Activated CD4-positive, alpha-beta T cell treated with anti-CD3 and anti-CD28 coated beads, Interleukin-10, Interleukin-2, amounts not matched to agents 100 ng/mL and 50 ng/mL, durations not matched to agents 16 hours and 8 hours (primary cell): ENCODE measurements around the gene OR51A4.
"Not testable (repeated sequence)": the region's sequence is repeated elsewhere in the genome, so short reads cannot be mapped to it uniquely, and the experiment has no call there.

Experiments
- DNase-seq: peaks from one replicate; pipeline ENCODE4 v3.0.0-alpha.2; 2020

OR51A4 gene

GRCh38 chr11:4947505-4947904 is at the start of gene OR51A4:
Gene OR51A4, minus strand, starts transcription at chr11:4947605. Its CDS starts 505 bp downstream, at chr11:4947100.
- DNase-seq = no peak

GRCh38 chr11:4994551-4994950 is 47.1 kb upstream of the OR51A4 start, which contains the start of gene OR51L1:
Gene OR51L1, plus strand, starts transcription at chr11:4994851. Its CDS starts 4,132 bp downstream, at chr11:4998983.
- no peak for DNase-seq

- no peak for DNase-seq
Measured at GRCh38 chr11:4991060-4991459, 43.7 kb upstream of the OR51A4 start.

GRCh38 chr11:4983841-4984240 is 36.4 kb upstream of the OR51A4 start:
- no peak for DNase-seq

GRCh38 chr11:4982678-4983077 is 35.3 kb upstream of the OR51A4 start:
- DNase-seq = no peak

- DNase-seq = no peak
Measured at GRCh38 chr11:4979036-4979435, 31.6 kb upstream of the OR51A4 start.

- no peak for DNase-seq
Measured at GRCh38 chr11:4975436-4975835, 28.0 kb upstream of the OR51A4 start.

GRCh38 chr11:4962816-4963215 is 15.4 kb upstream of the OR51A4 start:
- no peak for DNase-seq

- DNase-seq = peak; percentile 19
Measured at GRCh38 chr11:4960877-4961276, 13.5 kb upstream of the OR51A4 start.

- no peak for DNase-seq
Measured at GRCh38 chr11:4957396-4957795, 10.0 kb upstream of the OR51A4 start.

- DNase-seq = not testable (repeated sequence)
Measured at GRCh38 chr11:4955613-4956012, 8.2 kb upstream of the OR51A4 start, which contains the start of gene OR51A2. Gene OR51A2, minus strand, starts transcription at chr11:4955713. Its CDS starts 0 bp downstream, at chr11:4955713.

GRCh38 chr11:4936745-4937144 is 10.7 kb downstream of the OR51A4 start:
- DNase-seq = no peak

GRCh38 chr11:4932751-4933150 is 14.7 kb downstream of the OR51A4 start:
- DNase-seq = no peak

GRCh38 chr11:4926608-4927007 is 20.8 kb downstream of the OR51A4 start:
- DNase-seq = no peak

- no peak for DNase-seq
Measured at GRCh38 chr11:4924239-4924638, 23.2 kb downstream of the OR51A4 start, which contains the start of gene OR51G1. Gene OR51G1, minus strand, starts transcription at chr11:4924339. Its CDS starts 0 bp downstream, at chr11:4924339.

GRCh38 chr11:4922304-4922703 is 25.1 kb downstream of the OR51A4 start:
- no peak for DNase-seq

GRCh38 chr11:4921796-4922195 is 25.6 kb downstream of the OR51A4 start:
- no peak for DNase-seq

- DNase-seq = no peak
Measured at GRCh38 chr11:4919250-4919649, 28.2 kb downstream of the OR51A4 start, which contains the start of gene OR51G2. Gene OR51G2, minus strand, starts transcription at chr11:4919350. Its CDS starts 3,687 bp downstream, at chr11:4915663.

GRCh38 chr11:4916581-4916980 is 30.8 kb downstream of the OR51A4 start:
- DNase-seq = no peak

GRCh38 chr11:4903484-4903883 is 43.9 kb downstream of the OR51A4 start, which contains the start of gene OR51A7:
Gene OR51A7, plus strand, starts transcription at chr11:4903783. Its CDS starts 3,587 bp downstream, at chr11:4907370.
- no peak for DNase-seq
